Glomerular endothelial cell (primary cell): ENCODE results near the gene XCL2. TPM values are rescaled to one million over a fixed set of nuclear protein-coding genes. Genes with fewer than 3 reads are reported as not detected.
"Not testable (repeated sequence)": the region's sequence is repeated elsewhere in the genome, so short reads cannot be mapped to it uniquely, and the experiment has no call there.

Experiments used
- DNase-seq: peaks from one replicate; pipeline ENCODE4 v3.0.0-alpha.2; 2011; ENCODE audit warnings: low read depth, low spot score; ENCODE audit errors: extremely low read depth
- total RNA-seq: library from RNA; depleted of rRNA; stranded (reverse); fragments of >200 nt; gene quantifications from 2 replicates; pipeline ENCODE4 v1.2.3, GENCODE V29; 2015

XCL2 gene
- not detected in 2 replicates for total RNA-seq

GRCh38 chr1:168543840-168544498, at the start of gene XCL2:
XCL2 (minus strand) TSS chr1:168543997; CDS start chr1:168543964, 33 bp downstream.
- DNase-seq, result not testable (repeated sequence)

GRCh38 chr1:168591641-168592250, 47.9 kb upstream of the XCL2 start:
- DNase-seq, result no peak

GRCh38 chr1:168591066-168591465, 47.3 kb upstream of the XCL2 start:
- DNase-seq, result no peak

GRCh38 chr1:168589167-168589566, 45.4 kb upstream of the XCL2 start:
- DNase-seq, result no peak

GRCh38 chr1:168585937-168586336, 42.1 kb upstream of the XCL2 start:
- DNase-seq, result no peak

GRCh38 chr1:168585191-168585590, 41.4 kb upstream of the XCL2 start:
- DNase-seq, result no peak

GRCh38 chr1:168583571-168583970, 39.8 kb upstream of the XCL2 start:
- no peak for DNase-seq

GRCh38 chr1:168582688-168583336, 39.0 kb upstream of the XCL2 start:
- no peak for DNase-seq

- DNase-seq, result no peak
Measured at GRCh38 chr1:168581817-168582572, 38.2 kb upstream of the XCL2 start.

GRCh38 chr1:168580991-168581390, 37.2 kb upstream of the XCL2 start:
- DNase-seq, result not testable (repeated sequence)

- DNase-seq, result not testable (repeated sequence)
Measured at GRCh38 chr1:168580290-168580689, 36.5 kb upstream of the XCL2 start.

GRCh38 chr1:168578531-168579185, 34.9 kb upstream of the XCL2 start:
- not testable (repeated sequence) for DNase-seq

GRCh38 chr1:168576245-168576688, 32.5 kb upstream of the XCL2 start, which contains the start of gene XCL1:
XCL1 (plus strand) TSS chr1:168576605; CDS start chr1:168576638, 33 bp downstream.
- not testable (repeated sequence) for DNase-seq

GRCh38 chr1:168574234-168574633, 30.4 kb upstream of the XCL2 start:
- DNase-seq, result not testable (repeated sequence)

- no peak for DNase-seq
Measured at GRCh38 chr1:168572633-168573032, 28.8 kb upstream of the XCL2 start.

- DNase-seq, result no peak
Measured at GRCh38 chr1:168570652-168571051, 26.9 kb upstream of the XCL2 start.

GRCh38 chr1:168568346-168568745, 24.5 kb upstream of the XCL2 start:
- DNase-seq, result no peak

- no peak for DNase-seq
Measured at GRCh38 chr1:168567568-168567967, 23.8 kb upstream of the XCL2 start.

GRCh38 chr1:168567007-168567406, 23.2 kb upstream of the XCL2 start:
- DNase-seq, result no peak

GRCh38 chr1:168565825-168566224, 22.0 kb upstream of the XCL2 start:
- DNase-seq, result no peak

- no peak for DNase-seq
Measured at GRCh38 chr1:168561989-168562388, 18.2 kb upstream of the XCL2 start.
